Measurements from ENCODE around the gene PARL. TPM values are rescaled to one million over a fixed set of nuclear protein-coding genes. Genes with fewer than 3 reads are reported as not detected.

The PARL gene
- polyA plus RNA-seq, 2 of the 4 experiments (the other 2 are of a cell fraction): 45.9 to 71.6 TPM

- TF ChIP-seq JUN (IDR thresholded peaks at IDR 0.05): no peak
Observed at GRCh38 chr3:183818041-183818620, 66.5 kb downstream of the PARL start (continued).

- ChIA-PET POLR2A (no interaction called here), CTCF (interaction anchor here (0.6 to 1.6 kb wide), 3 partner anchors 15 to 17 kb away, joined by 3 to 5 read pairs (median 3); no protein-coding TSS in a partner anchor)
- Histone ChIP-seq H3K4me1 (no peaks in the 10 kb centered on the region), H3K9me3 (no peaks in the 10 kb centered on the region), H3K27ac (no peak overlapping the region), H3K4me2 (no peak overlapping the region), H3K4me3 (no peak overlapping the region)
- WGBS (ENCODE audit: missing lambda C conversion rate): 91% methylated on average over 6 of the region's 9 CpGs
- DNase-seq (ENCODE audit: low read depth in 1 of 2, low spot score in 1 of 2): no peak
- FAIRE-seq: no peak
- no peak; a peak in 2 of 6 replicates for ATAC-seq
- no peak for TF ChIP-seq HOXB13 (CRISPR knock-in tag; IDR thresholded peaks at IDR 0.05; ENCODE audit: low read depth)
- TF ChIP-seq MAZ (IDR thresholded peaks at IDR 0.05; ENCODE audit: borderline replicate concordance, low read depth, low read length): no peak
- no peak for TF ChIP-seq RARB (CRISPR knock-in tag; IDR thresholded peaks at IDR 0.05)
- no peak for TF ChIP-seq ATOH8 (CRISPR knock-in tag; IDR thresholded peaks at IDR 0.05; ENCODE audit: low read depth)
- no peak for TF ChIP-seq BHLHE40 (IDR thresholded peaks at IDR 0.05; ENCODE audit: low read depth, low read length)
- no peak for TF ChIP-seq EP300 (IDR thresholded peaks at IDR 0.05)
- TF ChIP-seq HDAC2 (IDR thresholded peaks at IDR 0.05): no peak
- TF ChIP-seq E2F6 (IDR thresholded peaks at IDR 0.05; ENCODE audit: borderline replicate concordance, low read depth): no peak
- TF ChIP-seq JUN (IDR thresholded peaks at IDR 0.05): no peak
- no peak for TF ChIP-seq USF2 (IDR thresholded peaks at IDR 0.05)
- TF ChIP-seq ZC3H11A (IDR thresholded peaks at IDR 0.05): no peak
- TF ChIP-seq PHF8 (IDR thresholded peaks at IDR 0.05; ENCODE audit: borderline replicate concordance, low read depth): no peak
- TF ChIP-seq POLR2AphosphoS2 (conservative IDR thresholded peaks at IDR 0.05; ENCODE audit: low read length): no peak
- TF ChIP-seq SMC3 (IDR thresholded peaks at IDR 0.05): no peak
- no peak for TF ChIP-seq MYC (IDR thresholded peaks at IDR 0.05; ENCODE audit: borderline replicate concordance, low read length)
- TF ChIP-seq TP53 (CRISPR knock-in tag; IDR thresholded peaks at IDR 0.05): no peak
- TF ChIP-seq CBX2 (IDR thresholded peaks at IDR 0.05; ENCODE audit: borderline replicate concordance, low read depth): no peak
- TF ChIP-seq EHF (CRISPR knock-in tag; IDR thresholded peaks at IDR 0.05): no peak
Observed at GRCh38 chr3:183817639-183818038, 67.0 kb downstream of the PARL start.

GRCh38 chr3:183816681-183817510, 67.8 kb downstream of the PARL start:
- H3K27ac ChIP-seq: no peak overlapping the region
- H3K4me2 ChIP-seq: no peak overlapping the region
- FAIRE-seq: no peak
- no peaks in the 10 kb centered on the region for H3K4me1 ChIP-seq
- ChIA-PET POLR2A (no interaction called here), CTCF (interaction anchor here (0.6 to 1.6 kb wide), 3 partner anchors 14 to 17 kb away, joined by 3 to 5 read pairs (median 3); no protein-coding TSS in a partner anchor)
- DNase-seq (ENCODE audit: low read depth in 1 of 2, low spot score in 1 of 2): no peak
- no peak overlapping the region for H3K4me3 ChIP-seq
- TF ChIP-seq HDAC2 (IDR thresholded peaks at IDR 0.05) (no peak), ZC3H11A (IDR thresholded peaks at IDR 0.05) (no peak), SREBF2 (IDR thresholded peaks at IDR 0.05) (no peak)
- no peaks in the 10 kb centered on the region for H3K9me3 ChIP-seq
- peak in 1 of 2 experiments; percentile 6; a peak in 1 of 6 replicates for ATAC-seq
- WGBS (ENCODE audit: missing lambda C conversion rate): 83% methylated on average over 16 of the region's 20 CpGs

Data from A549 (cell line).